HG02763 (cell line): ENCODE measurements around the gene NAALADL2.

Source experiments
- ATAC-seq: cut with Tn5 transposase; IDR thresholded peaks from one replicate; pipeline ENCODE4 v1.9.1; 2021; ENCODE audit warnings: mild to moderate bottlenecking, moderate library complexity; ENCODE audit not compliant: unreplicated experiment

NAALADL2 gene

DNA sequence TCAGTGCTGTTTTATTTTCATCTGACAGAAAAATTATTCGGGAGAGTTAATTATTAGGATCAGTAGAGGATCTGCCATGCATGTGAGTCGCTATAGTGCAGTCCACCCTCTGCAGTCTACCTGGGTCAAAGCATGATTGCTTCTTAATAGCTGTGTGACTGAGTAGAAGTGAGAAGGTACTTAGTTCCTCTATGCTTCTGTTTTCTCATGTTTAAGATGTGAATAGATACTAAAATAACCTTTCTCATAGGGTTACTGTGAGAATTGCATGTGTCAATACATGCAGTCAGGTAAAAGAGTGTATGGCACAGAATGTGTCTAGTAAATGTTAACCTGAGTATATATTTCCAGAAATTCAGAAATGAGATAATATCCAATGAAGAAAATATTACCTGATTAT is 435.7 kb downstream of the NAALADL2 start:
- no peak for ATAC-seq

DNA sequence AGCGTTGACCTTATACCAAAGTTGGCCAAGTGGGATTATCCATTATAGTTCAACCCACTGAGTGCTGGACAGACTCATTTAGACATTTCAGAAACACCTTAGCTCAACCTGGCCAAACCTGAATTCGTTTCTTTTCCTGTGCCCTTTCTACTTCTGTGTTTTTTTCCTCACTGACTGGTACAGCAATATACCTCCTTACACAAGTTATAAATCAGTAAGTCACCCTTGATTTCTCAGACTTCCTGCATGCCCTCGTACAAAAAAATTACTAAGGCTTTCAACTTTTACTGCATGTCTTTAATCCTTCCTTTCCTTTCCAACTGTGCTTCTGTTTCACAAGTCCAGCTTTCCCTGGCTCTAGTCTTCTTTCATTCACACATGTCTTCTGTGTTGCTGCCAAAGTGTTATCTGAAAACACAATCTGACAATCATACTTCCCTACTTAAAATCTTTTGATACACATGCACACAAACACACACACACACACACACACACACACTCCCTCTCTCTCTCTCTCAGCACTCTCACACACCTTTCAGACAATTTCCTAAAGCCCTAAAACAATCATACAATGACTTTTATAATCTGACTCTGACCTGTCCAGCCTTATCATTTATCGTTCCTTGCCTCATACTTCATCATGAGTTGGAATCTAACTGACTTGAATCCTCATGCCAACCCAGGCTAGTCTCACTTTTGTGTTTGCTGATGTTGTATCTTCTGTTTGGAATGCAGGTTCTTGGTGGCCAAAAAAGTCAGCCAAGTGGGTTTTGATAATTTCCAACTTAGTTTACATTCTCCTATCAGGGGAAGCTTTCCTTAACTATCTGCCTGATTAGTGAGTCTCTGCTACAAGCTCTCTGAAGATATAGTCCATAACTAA is 436.4 kb downstream of the NAALADL2 start:
- no peak for ATAC-seq

- no peak for ATAC-seq
Measured at GRCh38 chr3:175297216-175297615, 438.1 kb downstream of the NAALADL2 start.

GRCh38 chr3:175301741-175302140 is 442.6 kb downstream of the NAALADL2 start:
- no peak for ATAC-seq

DNA sequence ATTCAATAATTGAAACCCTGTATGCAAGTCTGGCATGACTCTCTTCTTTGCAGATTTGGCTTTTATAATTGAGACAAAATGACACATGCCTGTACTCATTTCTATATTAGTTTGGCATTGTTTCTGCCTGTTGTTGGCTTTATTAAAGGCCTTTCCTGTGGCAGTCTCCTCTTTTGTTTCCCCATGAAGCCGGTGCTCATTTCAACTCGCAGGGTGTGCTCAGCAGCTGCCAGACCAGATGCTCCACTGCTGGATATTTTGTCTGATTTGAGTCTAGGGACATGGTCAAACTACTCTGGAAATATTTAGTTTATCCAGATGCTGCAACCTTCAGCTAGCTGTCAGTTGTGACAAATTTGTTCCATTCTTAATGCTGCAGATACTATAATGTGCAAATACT is 445.3 kb downstream of the NAALADL2 start:
- ATAC-seq, result no peak

DNA sequence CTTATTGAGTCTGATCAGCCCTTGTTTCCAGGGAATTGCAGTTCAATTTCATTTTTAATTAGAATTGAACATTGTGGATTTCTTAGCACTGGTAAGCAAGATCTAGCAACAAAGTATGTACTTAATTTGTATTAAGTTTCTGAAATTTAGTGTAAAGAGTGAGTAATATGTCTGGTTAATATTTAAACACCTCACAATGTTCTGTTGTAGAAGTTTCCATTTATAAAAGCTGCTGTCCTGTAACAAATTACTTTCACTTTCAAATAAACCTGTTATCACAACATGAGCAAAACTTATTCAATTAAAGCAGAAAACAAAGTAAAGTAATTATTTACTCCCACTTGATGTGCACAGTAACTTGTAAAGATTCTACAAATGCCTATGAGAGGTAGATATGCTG is 448.5 kb downstream of the NAALADL2 start:
- ATAC-seq, result no peak

DNA sequence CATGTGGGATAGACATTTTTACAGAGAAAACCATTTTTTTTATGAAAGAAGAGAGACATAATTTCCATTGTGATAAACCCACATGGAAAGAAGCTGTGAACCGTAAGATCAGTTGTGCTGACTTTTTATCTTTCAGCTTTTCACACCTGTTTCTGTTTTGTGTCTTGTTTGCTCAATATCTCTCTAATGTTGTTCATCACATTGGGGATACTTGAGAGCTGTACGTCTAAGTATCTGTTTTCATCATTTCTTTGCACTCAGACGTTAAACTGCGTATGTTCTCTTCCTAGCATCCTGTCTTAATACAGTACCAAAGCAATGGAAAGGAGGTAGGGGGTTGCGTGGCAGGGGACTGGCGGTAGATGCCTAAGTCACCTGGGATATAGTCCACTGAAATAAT is 449.0 kb downstream of the NAALADL2 start:
- no peak for ATAC-seq

DNA sequence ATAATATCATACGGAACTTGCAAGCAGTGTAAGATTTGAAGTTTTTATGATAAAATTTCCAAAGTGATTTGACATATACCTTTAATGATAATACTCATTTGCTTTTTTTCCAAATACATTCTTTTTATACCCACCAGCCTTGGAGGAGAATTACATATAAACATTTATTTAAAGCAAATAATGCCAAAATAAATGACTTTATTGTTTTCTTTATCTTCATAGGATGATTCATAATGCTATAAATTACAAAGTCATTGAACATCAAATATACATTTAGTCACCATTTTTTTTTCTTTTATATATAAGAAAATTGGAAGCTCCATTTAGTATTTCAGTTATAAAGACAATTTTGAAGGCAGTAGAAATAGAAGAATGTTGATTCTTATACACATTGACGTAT is 450.9 kb downstream of the NAALADL2 start:
- no peak for ATAC-seq

DNA sequence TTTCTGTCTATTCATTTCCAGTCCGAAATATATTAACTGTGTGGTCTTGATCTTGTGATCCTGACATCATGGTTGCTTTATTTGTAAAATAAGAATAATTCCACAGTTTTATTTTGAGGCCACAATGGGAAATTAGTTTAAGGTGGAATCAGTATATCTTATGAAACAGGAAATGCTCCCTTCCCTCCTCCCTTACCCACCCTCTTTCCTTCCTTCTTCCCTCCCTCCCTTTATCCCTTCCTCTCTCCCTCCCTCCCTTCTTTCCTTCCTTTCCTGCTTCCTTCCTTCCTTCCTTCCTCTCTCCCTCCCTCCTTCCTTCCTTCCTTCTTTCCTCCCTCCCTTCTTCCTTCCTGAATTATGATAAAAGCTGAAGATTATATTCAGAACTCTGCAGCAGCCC is 452.3 kb downstream of the NAALADL2 start:
- no peak for ATAC-seq

GRCh38 chr3:175311946-175312345 is 452.8 kb downstream of the NAALADL2 start:
- no peak for ATAC-seq

GRCh38 chr3:175312791-175313190 is 453.7 kb downstream of the NAALADL2 start:
- no peak for ATAC-seq

DNA sequence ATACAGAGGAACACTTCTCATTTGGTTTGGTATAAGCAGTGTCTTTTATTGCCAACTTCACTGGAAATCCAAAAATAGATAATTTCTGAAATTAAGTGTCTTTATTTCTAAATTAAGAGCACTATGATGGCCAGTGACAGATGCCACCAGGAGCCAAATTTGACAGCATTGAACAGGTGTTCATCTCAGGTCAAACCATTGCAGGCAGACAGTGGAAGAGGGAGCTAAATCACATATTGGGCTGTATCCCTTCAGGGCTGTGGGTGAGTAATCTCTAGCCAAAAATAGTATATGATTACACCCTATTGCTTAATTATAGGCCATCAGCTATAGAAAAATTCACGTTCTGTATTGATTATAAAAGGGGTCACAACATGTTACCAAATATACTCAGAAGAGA is 457.7 kb downstream of the NAALADL2 start:
- no peak for ATAC-seq

- ATAC-seq, result no peak
Measured at GRCh38 chr3:175325440-175325839, 466.3 kb downstream of the NAALADL2 start.

GRCh38 chr3:175326041-175326440 is 466.9 kb downstream of the NAALADL2 start:
- ATAC-seq, result no peak

GRCh38 chr3:175329373-175329772 is 470.2 kb downstream of the NAALADL2 start:
- no peak for ATAC-seq

- no peak for ATAC-seq
Measured at GRCh38 chr3:175335229-175335628, 476.1 kb downstream of the NAALADL2 start.

DNA sequence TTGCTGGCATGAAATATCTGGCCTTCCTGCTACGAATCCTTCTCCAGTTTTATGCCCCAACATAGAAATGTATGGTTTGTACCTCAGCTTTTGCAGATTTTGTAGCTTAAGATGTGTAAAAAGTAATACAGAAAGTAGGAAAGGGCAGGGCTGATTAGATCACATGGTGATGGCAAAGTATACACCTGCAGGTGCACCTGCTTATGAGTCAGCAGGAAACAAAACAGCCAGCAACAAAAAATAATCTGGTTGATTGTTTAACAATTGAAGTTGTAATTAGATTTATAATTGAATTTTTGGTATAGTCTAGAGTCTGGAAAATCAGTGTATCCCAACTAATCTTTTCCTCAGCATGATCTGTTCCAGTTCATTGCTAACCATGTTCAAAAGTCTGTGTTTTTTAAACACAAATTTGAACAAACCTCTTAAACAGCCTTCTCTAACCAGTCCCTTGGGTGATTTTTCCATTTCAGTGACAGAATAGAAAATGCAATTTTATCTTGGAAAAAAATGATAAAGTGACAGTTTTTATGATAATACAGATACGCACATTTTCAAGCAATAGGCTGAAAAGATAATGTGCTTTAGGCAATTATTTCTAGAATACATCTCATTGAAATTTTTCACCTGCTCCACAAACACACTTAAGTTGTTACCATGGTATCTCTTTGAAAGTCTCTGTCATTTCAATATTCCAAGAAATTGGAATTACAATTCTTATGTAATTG is 477.4 kb downstream of the NAALADL2 start:
- no peak for ATAC-seq

- no peak for ATAC-seq
Measured at GRCh38 chr3:175337631-175338030, 478.5 kb downstream of the NAALADL2 start.

DNA sequence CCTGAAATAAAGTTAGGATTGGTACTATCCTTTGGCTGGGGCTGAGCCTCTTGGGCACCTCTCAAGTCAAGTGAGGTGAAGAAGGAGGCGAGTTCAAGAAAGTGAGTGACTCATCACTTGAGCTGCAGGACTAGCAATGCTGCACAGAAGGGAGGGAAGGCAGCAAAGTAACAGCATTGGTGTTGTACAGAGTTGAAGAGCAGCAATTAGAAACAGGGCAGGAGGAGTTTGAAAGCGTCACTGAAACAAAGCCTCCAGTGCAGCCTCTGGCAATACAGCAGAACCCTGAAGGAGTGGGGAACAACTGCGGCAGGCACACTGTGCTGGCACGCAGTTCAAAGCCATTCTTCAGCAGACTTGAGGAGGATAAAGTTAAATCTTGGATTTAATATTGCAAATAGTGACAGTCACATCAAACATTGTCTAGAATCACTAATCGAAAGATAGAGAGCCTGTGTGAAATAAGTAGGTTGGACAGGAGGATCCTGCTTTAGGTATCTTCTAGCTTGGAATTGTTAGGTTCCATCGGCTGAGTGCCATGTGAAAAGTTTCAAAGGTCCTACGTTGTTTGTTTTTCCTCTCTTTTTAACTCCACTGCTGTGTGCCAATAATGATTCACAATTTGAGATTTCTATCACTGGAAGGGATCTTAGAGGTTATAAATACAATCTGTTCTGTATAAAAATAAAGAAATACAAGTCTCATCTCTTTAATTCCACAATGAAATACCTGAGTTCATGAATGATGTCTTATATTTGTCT is 479.8 kb downstream of the NAALADL2 start:
- no peak for ATAC-seq

GRCh38 chr3:175340338-175341015 is 481.3 kb downstream of the NAALADL2 start:
- no peak for ATAC-seq

- no peak for ATAC-seq
Measured at GRCh38 chr3:175342196-175342595, 483.1 kb downstream of the NAALADL2 start.
